ENCODE data around the gene MILR1. TPM values are rescaled to one million over a fixed set of nuclear protein-coding genes. Genes with fewer than 3 reads are reported as not detected.

MILR1 gene
- total and polyA plus RNA-seq, 8 donors, result 2.6 to 34.4 (median 4.7) TPM

- no peaks in the 10 kb centered on the region for H3K27me3 ChIP-seq
- TF ChIP-seq CTCF (IDR thresholded peaks at IDR 0.05), result no peak
- DNase-seq (no peak), ATAC-seq (no peak)
- no peaks in the 10 kb centered on the region for H3K9me3 ChIP-seq
- no peaks in the 10 kb centered on the region for H3K4me1 ChIP-seq
- H3K36me3 ChIP-seq, result peaks cover 0 to 98% of the 10 kb centered on the region in 2 donors
- intact Hi-C loops (cut with DNase I), result no loop called here
- no peak overlapping the region for H3K27ac ChIP-seq
- no peak overlapping the region for H3K4me3 ChIP-seq
Observed at GRCh38 chr17:64515419-64515818, 66.5 kb downstream of the MILR1 start.

DNA sequence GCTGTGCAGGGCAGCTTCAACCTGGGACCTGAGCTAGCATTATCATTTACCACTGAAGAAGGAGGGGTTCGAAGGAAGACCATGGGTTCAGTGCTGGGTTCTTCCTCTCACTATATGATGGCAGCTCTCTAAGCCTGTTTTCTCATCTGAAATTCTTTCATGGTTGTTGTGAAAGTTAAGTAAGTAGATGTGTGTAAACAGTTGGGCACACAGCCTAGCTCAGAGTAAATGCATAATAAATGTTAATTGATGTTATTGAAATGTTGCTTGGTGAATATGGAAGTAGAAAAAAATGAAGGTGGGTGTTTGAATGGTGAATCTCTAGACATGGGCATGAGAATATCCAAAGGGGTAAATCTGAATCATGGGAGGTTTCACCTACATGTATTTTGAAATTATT lies 66.9 kb downstream of the MILR1 start:
- intact Hi-C loops (cut with DNase I), result no loop called here
- TF ChIP-seq CTCF (IDR thresholded peaks at IDR 0.05), result no peak
- H3K4me1 ChIP-seq, result no peaks in the 10 kb centered on the region
- ATAC-seq (no peak), DNase-seq (no peak)
- no peaks in the 10 kb centered on the region for H3K9me3 ChIP-seq
- peaks cover 0 to 98% of the 10 kb centered on the region in 2 donors for H3K36me3 ChIP-seq
- H3K27ac ChIP-seq, result no peak overlapping the region
- H3K4me3 ChIP-seq, result no peak overlapping the region
- H3K27me3 ChIP-seq, result no peaks in the 10 kb centered on the region

Small RNA genes lying within 50 kb of the gene (microRNA-seq; reads per million reads assigned to microRNA genes)
- gene MIR1273E (0 reads per million in 2 donors), gene MIR3064 (3.0 to 4.2 reads per million in 2 donors), gene MIR5047 (0 reads per million in 2 donors)

Other genes with a start within 250 kb of the MILR1 start
- gene TEX2, start 185.9 kb upstream of the MILR1 start, total RNA-seq, result 10 to 100 TPM; 33.3 to 38.2 TPM
- gene TEX2, start 185.9 kb upstream of the MILR1 start, polyA plus RNA-seq (ENCODE audit: insufficient read length in 6 of 6), result 10 to 100 TPM; 20.1 to 28.0 (median 22.6) TPM
- gene PECAM1, start 58.3 kb upstream of the MILR1 start, total RNA-seq, result 100 to 1,000 TPM; 308 to 476 TPM
- gene PECAM1, start 58.3 kb upstream of the MILR1 start, polyA plus RNA-seq (ENCODE audit: insufficient read length in 6 of 6), result 100 to 1,000 TPM; 288 to 380 (median 319) TPM
- gene POLG2, start 47.9 kb downstream of the MILR1 start, total RNA-seq, result 10 to 100 TPM; 12.6 to 12.8 TPM
- gene POLG2, start 47.9 kb downstream of the MILR1 start, polyA plus RNA-seq (ENCODE audit: insufficient read length in 6 of 6), result 10 to 100 TPM; 44.5 to 60.6 (median 50.8) TPM
- 100 to 1,000 TPM; 712 to 729 TPM for gene DDX5, start 57.2 kb downstream of the MILR1 start, total RNA-seq
- gene DDX5, start 57.2 kb downstream of the MILR1 start, polyA plus RNA-seq (ENCODE audit: insufficient read length in 6 of 6), result 100 to 1,000 TPM; 653 to 835 (median 742) TPM
- gene CEP95, start 57.9 kb downstream of the MILR1 start, total RNA-seq, result 10 to 100 TPM; 21.2 to 26.3 TPM
- gene CEP95, start 57.9 kb downstream of the MILR1 start, polyA plus RNA-seq (ENCODE audit: insufficient read length in 6 of 6), result 100 to 1,000 TPM; 125 to 202 (median 151) TPM
- 10 to 100 TPM; 41.6 to 44.6 TPM for gene SMURF2, start 213.2 kb downstream of the MILR1 start, total RNA-seq
- 10 to 100 TPM; 49.0 to 67.6 (median 55.9) TPM for gene SMURF2, start 213.2 kb downstream of the MILR1 start, polyA plus RNA-seq (ENCODE audit: insufficient read length in 6 of 6)